Measurements from ENCODE around the gene GPNMB. TPM values are rescaled to one million over a fixed set of nuclear protein-coding genes. Genes with fewer than 3 reads are reported as not detected.
A peak's percentile ranks its signal among the peaks of the same experiment; 100 is the strongest.
"Not testable (repeated sequence)": the region's sequence is repeated elsewhere in the genome, so short reads cannot be mapped to it uniquely, and the experiment has no call there.

GPNMB gene
- total RNA-seq, 3 donors from 2014 or later, result 0.26 to 0.94 (median 0.71) TPM

DNA sequence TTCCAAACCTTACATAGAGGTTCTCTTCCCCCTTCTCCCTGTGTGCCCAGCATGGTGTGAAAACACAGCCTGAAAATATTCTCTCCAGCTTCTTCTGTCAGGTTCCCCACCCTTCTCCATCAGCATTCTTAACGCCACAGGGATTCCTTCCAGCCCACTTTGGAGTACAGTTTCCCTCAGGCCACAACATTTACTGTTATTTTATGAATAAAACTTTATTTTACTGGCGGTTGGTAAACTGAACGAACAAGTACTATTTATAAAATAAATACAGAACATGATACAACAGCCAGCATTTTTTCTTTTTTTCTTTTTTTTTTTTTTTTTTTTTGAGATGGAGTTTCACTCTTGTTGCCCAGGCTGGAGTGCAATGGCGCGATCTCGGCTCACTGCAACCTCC is 31.6 kb upstream of the GPNMB start:
- DNase-seq (no peak), ATAC-seq (no peak)
- H3K9me3 Mint-ChIP-seq, result no peaks in the 10 kb centered on the region
- no peak overlapping the region for H3K4me3 Mint-ChIP-seq
- H3K36me3 Mint-ChIP-seq (ENCODE audit: insufficient read depth), result no peaks in the 10 kb centered on the region
- H3K4me1 Mint-ChIP-seq (ENCODE audit: low read depth), result no peaks in the 10 kb centered on the region
- peaks cover 5% of the 10 kb centered on the region for H3K27me3 Mint-ChIP-seq (ENCODE audit: low read depth)

DNA sequence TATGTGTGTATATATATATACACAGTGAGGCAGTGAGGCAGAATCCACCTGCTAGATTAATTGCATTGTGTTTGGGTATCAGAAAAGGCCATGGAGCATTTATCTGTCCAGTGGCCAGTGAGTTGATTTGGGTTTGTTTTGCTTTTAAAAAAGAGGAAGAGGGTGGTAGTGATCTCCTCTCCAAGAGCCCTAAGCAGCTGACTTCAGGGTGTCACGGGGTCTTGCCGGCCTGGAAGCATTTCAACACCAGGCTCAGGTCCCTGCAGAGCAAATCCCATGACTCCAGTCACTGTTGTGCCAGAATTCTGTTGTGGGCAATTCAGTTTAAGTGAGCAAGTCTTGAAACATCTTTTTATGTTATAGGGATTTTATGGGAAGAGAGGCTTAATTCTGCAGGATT is 30.6 kb upstream of the GPNMB start:
- Mint-ChIP-seq H3K4me3 (no peak overlapping the region), H3K4me1 (ENCODE audit: low read depth) (no peaks in the 10 kb centered on the region), H3K36me3 (ENCODE audit: insufficient read depth) (no peaks in the 10 kb centered on the region), H3K27me3 (ENCODE audit: low read depth) (peaks cover 5% of the 10 kb centered on the region), H3K9me3 (no peaks in the 10 kb centered on the region)
- no peak for ATAC-seq
- no peak for DNase-seq

DNA sequence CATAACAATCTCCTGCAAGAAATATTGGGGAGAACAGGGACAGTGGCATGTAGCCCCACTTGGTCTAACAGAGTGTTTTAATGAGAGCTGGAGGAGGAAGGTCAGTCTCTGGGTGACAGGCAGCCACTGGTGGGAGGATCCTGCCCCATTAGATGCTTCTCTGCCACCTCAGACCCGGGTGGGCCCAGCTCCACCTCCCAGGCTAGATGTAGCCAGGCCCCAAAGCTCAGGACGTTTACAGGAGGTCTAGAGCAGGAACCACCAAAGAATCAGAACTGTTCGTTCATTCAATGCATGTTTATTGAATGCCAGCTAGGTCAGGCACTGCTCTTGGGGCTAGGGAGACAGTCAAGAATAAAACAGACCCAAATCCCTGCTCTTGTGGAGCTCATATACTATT is 28.4 kb upstream of the GPNMB start:
- DNase-seq (no peak), ATAC-seq (no peak)
- no peak overlapping the region for H3K4me3 Mint-ChIP-seq
- H3K27me3 Mint-ChIP-seq (ENCODE audit: low read depth), result peaks cover 5% of the 10 kb centered on the region
- no peaks in the 10 kb centered on the region for H3K9me3 Mint-ChIP-seq
- no peaks in the 10 kb centered on the region for H3K36me3 Mint-ChIP-seq (ENCODE audit: insufficient read depth)
- H3K4me1 Mint-ChIP-seq (ENCODE audit: low read depth), result no peaks in the 10 kb centered on the region

DNA sequence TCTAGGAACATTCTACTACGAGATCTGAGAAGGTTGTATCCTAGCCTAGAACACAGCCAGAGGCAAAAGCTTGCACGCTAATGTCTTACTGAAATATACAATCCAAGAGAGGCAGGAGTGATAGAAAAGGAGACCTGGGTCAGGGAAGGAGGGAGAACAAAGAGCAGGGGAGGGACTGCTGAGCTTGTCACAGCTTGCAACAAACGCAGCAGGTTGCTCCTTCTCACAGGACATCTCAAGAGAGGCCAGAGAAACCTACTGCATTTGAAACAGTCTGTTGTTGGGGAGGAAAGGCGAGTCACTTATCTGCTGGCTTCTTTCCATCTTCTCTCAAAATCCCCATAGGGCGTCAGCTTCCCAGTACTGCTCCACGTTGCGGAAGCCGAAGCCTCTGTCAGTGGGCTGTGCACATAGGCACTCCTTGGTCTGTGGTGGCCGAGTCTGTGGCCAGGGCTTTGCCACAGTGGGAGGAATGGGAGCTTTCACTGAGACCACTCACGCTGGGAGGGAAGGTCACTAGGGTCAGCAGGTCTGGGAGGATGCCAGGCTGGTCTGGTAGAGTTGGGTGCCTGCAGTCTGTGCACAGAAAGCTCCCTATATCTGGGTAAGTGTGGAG is 25.8 kb upstream of the GPNMB start:
- ATAC-seq, result no peak
- H3K4me1 Mint-ChIP-seq (ENCODE audit: low read depth), result no peaks in the 10 kb centered on the region
- no peak for DNase-seq
- H3K4me3 Mint-ChIP-seq, result no peak overlapping the region
- H3K9me3 Mint-ChIP-seq, result no peaks in the 10 kb centered on the region
- peaks cover 4% of the 10 kb centered on the region for H3K27me3 Mint-ChIP-seq (ENCODE audit: low read depth)
- no peaks in the 10 kb centered on the region for H3K36me3 Mint-ChIP-seq (ENCODE audit: insufficient read depth)

DNA sequence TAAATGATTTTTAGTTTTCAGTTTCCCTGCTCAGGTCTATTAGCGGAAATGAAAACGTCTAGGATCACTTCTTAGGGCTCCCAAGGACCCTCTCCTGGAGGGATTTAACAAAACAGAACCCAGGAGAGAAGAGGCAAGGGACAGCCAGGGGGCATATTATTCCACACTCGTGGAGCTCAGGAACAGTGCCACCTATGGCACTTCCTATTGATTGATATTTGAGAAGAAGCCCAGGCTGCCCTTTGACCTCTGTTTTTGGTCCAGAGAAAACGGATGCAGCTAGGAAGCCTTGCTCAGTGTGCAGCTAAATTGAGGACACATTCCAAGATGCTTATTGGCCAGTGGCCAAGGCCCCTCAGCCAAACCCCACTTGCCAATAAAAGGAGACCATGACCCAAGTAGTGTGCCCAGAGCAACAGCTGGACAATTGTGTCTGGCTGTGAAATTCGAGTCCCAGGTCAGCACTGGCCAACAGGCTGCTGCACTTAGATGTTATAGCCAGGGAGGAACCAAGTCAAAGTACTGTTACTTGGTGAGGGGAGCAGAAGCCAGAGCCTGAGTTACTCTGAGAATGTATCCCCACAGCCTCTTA is 24.0 kb upstream of the GPNMB start:
- DNase-seq (no peak), ATAC-seq (no peak)
- Mint-ChIP-seq H3K4me3 (no peak overlapping the region), H3K4me1 (ENCODE audit: low read depth) (no peaks in the 10 kb centered on the region), H3K9me3 (no peaks in the 10 kb centered on the region), H3K27me3 (ENCODE audit: low read depth) (no peaks in the 10 kb centered on the region), H3K36me3 (ENCODE audit: insufficient read depth) (no peaks in the 10 kb centered on the region)

DNA sequence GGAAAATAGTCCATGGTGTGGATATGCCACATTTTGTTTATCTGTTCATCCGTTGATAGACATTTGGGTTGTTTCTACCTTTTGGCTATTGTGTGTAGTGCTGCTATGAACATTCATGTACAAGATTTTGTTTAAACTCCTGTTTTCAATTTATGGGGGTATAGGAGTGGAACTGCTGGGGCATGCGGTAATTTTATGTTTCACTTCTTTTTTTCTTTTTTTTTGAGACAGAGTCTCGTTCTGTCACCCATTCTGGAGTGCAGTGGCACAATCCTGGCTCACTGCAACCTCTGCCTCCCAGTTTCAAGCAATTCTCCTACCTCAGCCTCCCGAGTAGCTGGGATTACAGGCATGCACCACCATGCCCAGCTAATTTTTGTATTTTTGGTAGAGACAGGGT is 22.2 kb upstream of the GPNMB start:
- not testable (repeated sequence) for H3K27me3 Mint-ChIP-seq (ENCODE audit: low read depth); H3K4me3 Mint-ChIP-seq; DNase-seq

DNA sequence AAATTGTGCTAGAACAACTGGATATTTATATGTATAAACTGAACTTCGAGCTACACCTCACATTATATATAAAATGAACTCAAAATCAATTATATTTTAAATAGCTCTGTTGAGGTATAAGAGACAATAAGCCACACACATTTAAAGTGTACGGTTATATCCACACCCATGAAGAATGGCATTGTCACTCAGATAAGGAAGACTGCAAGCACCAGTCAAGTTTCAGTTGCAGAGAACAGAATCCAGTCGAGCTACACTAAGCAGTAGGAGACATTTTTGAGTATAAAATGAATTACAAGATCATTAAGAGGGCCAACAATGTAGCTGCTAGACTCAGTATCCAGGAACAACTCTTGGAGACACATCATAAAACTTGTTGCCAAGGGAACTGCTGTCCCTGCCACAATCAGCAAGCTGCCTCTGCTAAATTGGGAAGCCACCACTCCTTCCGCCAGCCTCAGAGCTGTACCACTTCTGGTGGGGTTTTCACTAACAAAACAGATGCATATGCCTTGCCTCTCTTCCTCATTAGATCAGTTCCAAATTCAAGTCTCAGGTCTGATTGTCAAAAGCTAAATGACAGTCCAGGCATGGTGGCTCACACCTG is 19.6 kb upstream of the GPNMB start:
- H3K4me3 Mint-ChIP-seq, result no peak overlapping the region
- peaks cover 7% of the 10 kb centered on the region for H3K9me3 Mint-ChIP-seq
- H3K4me1 Mint-ChIP-seq (ENCODE audit: low read depth), result no peaks in the 10 kb centered on the region
- ATAC-seq (no peak), DNase-seq (no peak)
- no peaks in the 10 kb centered on the region for H3K36me3 Mint-ChIP-seq (ENCODE audit: insufficient read depth)
- H3K27me3 Mint-ChIP-seq (ENCODE audit: low read depth), result no peaks in the 10 kb centered on the region

More for the DNA sequence above, 22.2 kb upstream of the GPNMB start:
- H3K36me3 Mint-ChIP-seq (ENCODE audit: insufficient read depth); H3K4me1 Mint-ChIP-seq (ENCODE audit: low read depth); ATAC-seq; H3K9me3 Mint-ChIP-seq: not testable (repeated sequence)

DNA sequence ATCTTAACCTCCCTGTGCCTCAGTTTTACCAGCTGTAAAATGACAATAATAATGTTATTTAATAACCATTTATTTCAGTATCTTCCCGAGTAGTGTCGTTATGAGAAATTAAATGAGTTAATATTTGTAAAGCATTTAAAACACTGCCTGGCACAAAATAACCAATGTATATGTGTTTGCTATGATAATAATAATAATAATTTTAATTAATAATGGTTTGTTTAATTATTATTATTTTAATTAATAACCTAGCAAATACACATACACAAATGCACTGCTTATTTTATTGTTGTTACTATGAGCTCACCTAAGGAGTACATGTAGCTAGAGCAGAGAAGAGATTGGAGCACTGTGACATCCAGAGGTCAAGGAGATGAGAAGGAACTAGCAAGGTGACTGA is 18.2 kb upstream of the GPNMB start:
- Mint-ChIP-seq H3K9me3 (peaks cover 7% of the 10 kb centered on the region), H3K4me1 (ENCODE audit: low read depth) (no peaks in the 10 kb centered on the region), H3K4me3 (no peak overlapping the region), H3K27me3 (ENCODE audit: low read depth) (no peaks in the 10 kb centered on the region), H3K36me3 (ENCODE audit: insufficient read depth) (no peaks in the 10 kb centered on the region)
- ATAC-seq (no peak), DNase-seq (no peak)

DNA sequence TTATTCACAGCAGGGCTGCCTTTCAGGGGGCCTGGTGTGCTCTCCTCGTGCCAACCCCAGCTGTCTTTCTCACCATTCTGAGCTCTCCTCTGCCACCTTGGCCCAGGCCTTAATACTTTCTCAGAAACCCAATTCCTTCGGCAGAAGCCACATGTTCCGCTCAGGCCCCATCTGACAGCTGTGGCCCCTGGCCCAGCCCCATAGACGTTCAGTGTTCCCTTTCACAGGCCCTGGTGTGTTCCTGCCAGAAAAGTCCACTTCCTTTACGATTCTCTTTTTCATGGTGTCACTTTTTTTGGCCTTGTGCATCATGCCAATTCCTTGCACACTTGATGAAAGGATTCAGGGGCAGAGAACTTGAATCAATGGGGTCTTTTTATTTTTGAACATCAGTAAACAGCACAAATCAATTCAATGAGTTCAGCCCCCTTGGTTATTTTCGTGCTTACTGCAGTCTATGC is 15.9 kb upstream of the GPNMB start:
- no peak for DNase-seq
- Mint-ChIP-seq H3K4me3 (no peak overlapping the region), H3K27me3 (ENCODE audit: low read depth) (no peaks in the 10 kb centered on the region), H3K9me3 (peaks cover 7% of the 10 kb centered on the region), H3K4me1 (ENCODE audit: low read depth) (peaks cover 2% of the 10 kb centered on the region), H3K36me3 (ENCODE audit: insufficient read depth) (no peaks in the 10 kb centered on the region)
- no peak for ATAC-seq

DNA sequence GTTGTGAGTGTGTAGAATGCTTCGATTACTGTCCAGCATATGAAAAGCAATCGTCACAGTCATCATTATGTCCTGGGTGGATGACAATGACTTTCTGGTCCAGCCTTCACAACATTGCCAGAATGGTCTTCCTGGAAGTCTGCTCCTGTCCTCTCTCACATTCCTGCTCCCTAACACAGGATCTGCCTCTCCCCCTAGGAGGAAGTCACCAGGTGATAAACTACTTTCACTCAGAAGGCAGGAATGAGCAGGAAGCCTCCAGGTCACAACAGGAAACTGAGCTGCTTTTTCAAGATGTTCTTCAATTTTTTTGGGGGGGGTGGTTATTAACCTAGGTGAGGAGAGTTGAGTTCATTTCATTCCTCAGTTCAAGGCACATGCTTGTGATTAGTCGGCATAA is 13.6 kb upstream of the GPNMB start:
- DNase-seq (no peak), ATAC-seq (no peak)
- Mint-ChIP-seq H3K27me3 (ENCODE audit: low read depth) (no peaks in the 10 kb centered on the region), H3K4me3 (no peak overlapping the region), H3K4me1 (ENCODE audit: low read depth) (peaks cover 2% of the 10 kb centered on the region), H3K9me3 (peaks cover 7% of the 10 kb centered on the region), H3K36me3 (ENCODE audit: insufficient read depth) (no peaks in the 10 kb centered on the region)

DNA sequence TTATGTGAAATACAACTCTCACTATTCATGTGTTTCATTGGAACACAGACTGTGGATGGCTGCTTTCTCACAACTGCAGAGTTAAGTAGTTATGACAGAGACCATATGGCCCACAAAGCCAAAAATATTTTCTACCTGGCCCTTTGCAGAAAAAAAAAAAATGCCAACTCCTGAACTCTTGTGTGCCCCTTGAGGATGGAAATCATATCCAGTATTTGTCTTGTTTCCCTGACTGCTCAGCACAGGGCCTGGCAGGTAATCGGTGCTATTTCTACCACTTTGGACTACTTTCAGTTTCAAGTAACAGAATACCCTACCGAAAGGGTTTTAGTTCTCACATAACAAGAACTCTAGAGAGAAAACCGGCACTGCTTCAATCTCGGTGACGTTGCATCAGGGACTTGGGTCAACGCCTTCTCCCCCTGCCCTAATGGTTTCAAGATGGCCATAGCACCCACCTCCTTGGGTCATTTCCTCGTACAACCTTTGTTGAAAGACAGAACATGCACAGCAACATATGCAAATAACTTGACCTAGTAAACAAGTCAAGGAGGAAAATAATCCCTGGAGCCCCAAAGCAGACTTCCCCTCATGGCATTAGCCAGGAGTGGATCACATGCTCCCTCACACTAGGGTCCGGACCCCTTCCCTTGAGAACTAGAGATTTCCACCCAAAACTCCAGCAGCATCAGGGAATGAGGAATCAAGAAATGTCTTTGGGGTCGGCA is 11.8 kb upstream of the GPNMB start:
- peak overlapping the region; percentile 32 for H3K4me3 Mint-ChIP-seq
- no peak for ATAC-seq
- no peaks in the 10 kb centered on the region for H3K27me3 Mint-ChIP-seq (ENCODE audit: low read depth)
- H3K9me3 Mint-ChIP-seq, result no peaks in the 10 kb centered on the region
- no peak for DNase-seq
- no peaks in the 10 kb centered on the region for H3K36me3 Mint-ChIP-seq (ENCODE audit: insufficient read depth)
- H3K4me1 Mint-ChIP-seq (ENCODE audit: low read depth), result peaks cover 2% of the 10 kb centered on the region

DNA sequence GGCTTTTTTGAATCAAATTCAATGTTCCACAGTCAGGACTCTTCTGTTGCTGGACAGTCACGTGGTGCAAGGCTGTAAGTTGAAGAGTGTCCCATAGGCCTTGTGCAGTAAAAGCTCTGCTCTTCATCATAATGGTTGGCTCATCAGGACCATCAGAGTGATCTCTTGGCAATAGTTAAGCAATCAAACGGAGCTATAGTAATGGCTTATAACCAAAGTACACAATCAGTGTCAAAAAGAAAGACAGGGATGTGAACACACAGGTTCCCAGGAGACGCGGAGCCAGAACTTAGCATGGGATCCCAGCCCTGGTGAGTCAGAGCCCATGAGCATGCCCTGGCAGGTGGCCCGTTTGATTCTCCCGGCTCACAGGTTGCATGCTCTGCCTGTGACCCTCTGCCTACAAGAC is 10.8 kb upstream of the GPNMB start:
- no peak for ATAC-seq
- H3K36me3 Mint-ChIP-seq (ENCODE audit: insufficient read depth), result no peaks in the 10 kb centered on the region
- no peaks in the 10 kb centered on the region for H3K27me3 Mint-ChIP-seq (ENCODE audit: low read depth)
- H3K9me3 Mint-ChIP-seq, result no peaks in the 10 kb centered on the region
- DNase-seq, result no peak
- H3K4me1 Mint-ChIP-seq (ENCODE audit: low read depth), result peaks cover 2% of the 10 kb centered on the region
- no peak overlapping the region for H3K4me3 Mint-ChIP-seq

DNA sequence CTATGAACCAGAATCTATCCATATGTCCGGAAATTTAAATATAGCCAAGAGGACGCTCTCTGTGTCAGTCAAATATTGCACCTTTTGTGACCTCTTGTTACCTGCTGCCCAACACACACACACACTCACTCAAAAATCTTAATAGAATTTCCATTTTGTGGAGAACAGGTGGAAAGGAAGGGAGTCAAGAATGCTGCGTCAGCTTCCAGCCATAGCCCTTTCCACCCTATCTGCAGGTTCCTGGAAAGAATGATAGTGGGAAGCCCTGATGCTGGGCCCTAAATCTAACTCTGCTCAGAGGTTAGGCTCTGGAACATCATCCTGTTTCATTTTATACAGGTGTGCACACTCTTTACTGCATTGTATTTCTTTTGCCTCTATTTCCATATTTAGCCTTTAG is 9.6 kb upstream of the GPNMB start:
- Mint-ChIP-seq H3K4me1 (ENCODE audit: low read depth) (peaks cover 2% of the 10 kb centered on the region), H3K9me3 (no peaks in the 10 kb centered on the region), H3K4me3 (no peak overlapping the region), H3K27me3 (ENCODE audit: low read depth) (peaks cover 2% of the 10 kb centered on the region), H3K36me3 (ENCODE audit: insufficient read depth) (no peaks in the 10 kb centered on the region)
- no peak for DNase-seq
- ATAC-seq, result no peak

DNA sequence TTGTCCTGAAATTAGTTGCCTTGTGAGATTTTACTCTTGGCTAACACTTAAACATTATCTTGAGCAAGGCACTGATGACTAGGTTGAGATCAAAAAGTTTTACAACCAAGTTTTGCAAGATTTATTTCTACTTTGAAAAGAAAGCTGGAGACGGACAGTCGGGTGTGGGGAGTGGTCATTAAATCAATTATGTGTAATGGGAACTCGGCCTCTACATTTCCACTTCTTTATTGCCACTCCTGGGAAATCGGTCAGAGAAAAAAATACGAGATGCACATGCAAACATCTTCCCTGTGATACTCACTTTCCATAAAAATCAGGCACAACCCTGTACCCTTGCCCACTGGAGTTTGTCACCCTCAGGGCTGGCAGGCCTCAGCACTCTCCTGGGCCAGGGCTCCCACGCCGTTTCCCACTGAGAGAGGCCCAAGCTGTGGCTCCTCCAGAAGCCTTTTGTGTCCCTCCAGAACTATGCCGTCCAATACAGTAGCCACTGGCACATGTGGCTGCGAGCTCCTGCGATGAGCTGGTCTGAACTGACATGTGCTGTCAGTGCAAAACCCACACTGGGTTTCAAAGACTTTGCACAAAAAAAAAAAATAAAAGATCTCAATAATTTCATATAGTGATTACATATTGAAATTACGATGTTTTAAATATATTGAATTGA is 7.5 kb upstream of the GPNMB start:
- DNase-seq (no peak), ATAC-seq (no peak)
- Mint-ChIP-seq H3K36me3 (ENCODE audit: insufficient read depth) (no peaks in the 10 kb centered on the region), H3K4me3 (no peak overlapping the region), H3K4me1 (ENCODE audit: low read depth) (peaks cover 2% of the 10 kb centered on the region), H3K27me3 (ENCODE audit: low read depth) (peaks cover 15% of the 10 kb centered on the region), H3K9me3 (no peaks in the 10 kb centered on the region)

Measured in activated T-cell treated with anti-CD3 and anti-CD28 coated beads, Interleukin-2, amount 50 U/mL, for 4 hours (primary cell).